Panc1 (cell line): ENCODE data around the gene GIMAP2. TPM values are rescaled to one million over a fixed set of nuclear protein-coding genes. Genes with fewer than 3 reads are reported as not detected.

Source experiments
- ATAC-seq: fragments of 200-7000 bp; cut with Tn5 transposase; 2 replicates; pipeline ENCODE4 v1.9.1; 2020; ENCODE audit warnings: mild to moderate bottlenecking, moderate library complexity
- BruUV-seq: library from RNA; stranded (reverse); fragments of 400-500 nt; replicated peaks from 2 replicates; lab custom pipeline; 2021; lab: Mats Ljungman, UMichigan
- CTCF ChIA-PET: fragments of 300-600 bp; sonication (Branson Sonifier 250); formaldehyde crosslinking; loops from one replicate; lab custom pipeline; 2022; ENCODE audit warnings: antibody characterized with exemption; lab: Charles Lee
- POLR2A ChIA-PET: fragments of 300-600 bp; sonication (Branson Sonifier 250); formaldehyde crosslinking; loops from one replicate; lab custom pipeline; 2022; ENCODE audit warnings: antibody characterized with exemption; lab: Charles Lee
- DNase-seq: peaks from one replicate; pipeline ENCODE4 v3.0.0-alpha.2; 2010; ENCODE audit warnings: low read depth, low spot score
- H3K27ac ChIP-seq: 2 replicates; pipeline ENCODE4 v1.5.1; 2011; ENCODE audit warnings: mild to moderate bottlenecking, low read length, inconsistent platforms
- H3K27me3 ChIP-seq: fragments of 200-500 bp; sonication (Bioruptor generic); 2 replicates; pipeline ENCODE4 v1.6.0; 2014; ENCODE audit warnings: low read length, inconsistent platforms; ENCODE audit not compliant: control insufficient read depth, insufficient read depth
- H3K36me3 ChIP-seq: fragments of 200-500 bp; sonication (Bioruptor generic); 2 replicates; pipeline ENCODE4 v1.5.1; 2014; ENCODE audit warnings: inconsistent platforms, mild to moderate bottlenecking, low read length, moderate library complexity; ENCODE audit not compliant: control insufficient read depth, insufficient read depth
- H3K4me1 ChIP-seq: 2 replicates; pipeline ENCODE4 v1.5.1; 2011; ENCODE audit warnings: inconsistent platforms, mild to moderate bottlenecking, low read length, moderate library complexity; ENCODE audit not compliant: control insufficient read depth, insufficient read depth
- H3K4me3 ChIP-seq, 2 experiments: 2 replicates each; pipeline ENCODE4 v1.5.1; 2011 to 2012; ENCODE audit warnings: low read depth in 2 of 2, low read length in 2 of 2, mild to moderate bottlenecking in 2 of 2, inconsistent platforms in 1 of 2, moderate library complexity in 1 of 2
- H3K9me3 ChIP-seq: fragments of 200-500 bp; sonication (Bioruptor generic); 2 replicates; pipeline ENCODE4 v1.5.1; 2014; ENCODE audit warnings: low read depth, mild to moderate bottlenecking, inconsistent platforms, low read length, moderate library complexity; ENCODE audit not compliant: control insufficient read depth, insufficient read depth
- CTCF ChIP-seq: fragments of 450-650 bp; IDR thresholded peaks from 2 replicates; pipeline ENCODE4 v1.5.1; 2017; ENCODE audit warnings: mild to moderate bottlenecking
- POLR2AphosphoS5 ChIP-seq: IDR thresholded peaks from 2 replicates; pipeline ENCODE4 v1.6.1; 2012; ENCODE audit warnings: mild to moderate bottlenecking, low read depth, low read length, moderate library complexity
- SIN3A ChIP-seq: IDR thresholded peaks from 2 replicates; pipeline ENCODE4 v1.6.1; 2012; ENCODE audit warnings: low read depth, mild to moderate bottlenecking, low read length, moderate library complexity, borderline replicate concordance; ENCODE audit not compliant: insufficient read depth
- TCF7L2 ChIP-seq: IDR thresholded peaks from 2 replicates; pipeline ENCODE4 v1.6.1; 2011; ENCODE audit warnings: mild to moderate bottlenecking, low read depth, low read length, inconsistent platforms
- in situ Hi-C: cut with HindIII; loops from 2 replicates; pipeline ENCODE4 v1.10.0; 2016; ENCODE audit warnings: low sequenced_read_pairs, low pct_unique_long_range_greater_than_20kb
- intact Hi-C: fragments of 100-400 bp; cut with micrococcal nuclease; formaldehyde crosslinking; loops from one replicate; pipeline ENCODE4 v1.10.0; 2022; ENCODE audit not compliant: unreplicated experiment
- total RNA-seq: library from RNA; stranded (reverse); gene quantifications from one replicate; pipeline ENCODE4 v1.2.1, GENCODE V29; 2021; ENCODE audit not compliant: unreplicated experiment
- TF ChIP-seq, protein P1 (sequence below), 2 experiments: IDR thresholded peaks; 2 replicates each; pipeline ENCODE4 v1.6.1; 2011 to 2012; ENCODE audit warnings: low read depth in 2 of 2, control low read depth in 1 of 2, low read length in 1 of 2, mild to moderate bottlenecking in 1 of 2, moderate library complexity in 1 of 2; ENCODE audit not compliant: insufficient read depth in 1 of 2

GIMAP2 gene
- total RNA-seq, 1 experiment from 2014 or later = 1.5 TPM

DNA sequence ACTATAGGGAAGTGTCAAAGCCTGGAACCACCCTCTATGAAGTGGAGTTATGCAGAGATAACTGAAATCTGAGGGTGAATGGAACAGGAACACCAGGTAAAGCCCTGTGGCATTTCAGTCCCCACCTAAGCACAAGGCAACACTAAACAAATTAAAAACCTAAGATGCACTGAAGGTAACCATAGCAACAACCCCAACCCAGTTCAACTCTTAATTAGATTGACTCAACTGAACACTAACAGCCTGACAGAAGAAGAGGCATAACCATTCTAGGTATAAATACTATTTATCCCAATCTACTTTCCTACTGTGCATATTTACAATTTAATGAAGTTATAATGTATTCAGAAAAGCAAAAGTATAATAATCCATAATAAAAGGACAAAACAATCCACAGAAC is 42.5 kb downstream of the GIMAP2 start:
- intact Hi-C loops (no loop called here), in situ Hi-C loops (no loop called here)
- ATAC-seq = no peak
- TF ChIP-seq TCF7L2 (no peak), SIN3A (no peak), POLR2AphosphoS5 (no peak), CTCF (no peak)
- TF ChIP-seq, protein P1, sequence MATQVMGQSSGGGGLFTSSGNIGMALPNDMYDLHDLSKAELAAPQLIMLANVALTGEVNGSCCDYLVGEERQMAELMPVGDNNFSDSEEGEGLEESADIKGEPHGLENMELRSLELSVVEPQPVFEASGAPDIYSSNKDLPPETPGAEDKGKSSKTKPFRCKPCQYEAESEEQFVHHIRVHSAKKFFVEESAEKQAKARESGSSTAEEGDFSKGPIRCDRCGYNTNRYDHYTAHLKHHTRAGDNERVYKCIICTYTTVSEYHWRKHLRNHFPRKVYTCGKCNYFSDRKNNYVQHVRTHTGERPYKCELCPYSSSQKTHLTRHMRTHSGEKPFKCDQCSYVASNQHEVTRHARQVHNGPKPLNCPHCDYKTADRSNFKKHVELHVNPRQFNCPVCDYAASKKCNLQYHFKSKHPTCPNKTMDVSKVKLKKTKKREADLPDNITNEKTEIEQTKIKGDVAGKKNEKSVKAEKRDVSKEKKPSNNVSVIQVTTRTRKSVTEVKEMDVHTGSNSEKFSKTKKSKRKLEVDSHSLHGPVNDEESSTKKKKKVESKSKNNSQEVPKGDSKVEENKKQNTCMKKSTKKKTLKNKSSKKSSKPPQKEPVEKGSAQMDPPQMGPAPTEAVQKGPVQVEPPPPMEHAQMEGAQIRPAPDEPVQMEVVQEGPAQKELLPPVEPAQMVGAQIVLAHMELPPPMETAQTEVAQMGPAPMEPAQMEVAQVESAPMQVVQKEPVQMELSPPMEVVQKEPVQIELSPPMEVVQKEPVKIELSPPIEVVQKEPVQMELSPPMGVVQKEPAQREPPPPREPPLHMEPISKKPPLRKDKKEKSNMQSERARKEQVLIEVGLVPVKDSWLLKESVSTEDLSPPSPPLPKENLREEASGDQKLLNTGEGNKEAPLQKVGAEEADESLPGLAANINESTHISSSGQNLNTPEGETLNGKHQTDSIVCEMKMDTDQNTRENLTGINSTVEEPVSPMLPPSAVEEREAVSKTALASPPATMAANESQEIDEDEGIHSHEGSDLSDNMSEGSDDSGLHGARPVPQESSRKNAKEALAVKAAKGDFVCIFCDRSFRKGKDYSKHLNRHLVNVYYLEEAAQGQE (IDR thresholded peaks at IDR 0.05; ENCODE audit: insufficient read depth in 1 of 2, low read depth in 2 of 2, low read length in 1 of 2) = no peak
- Histone ChIP-seq H3K36me3 (no peaks in the 10 kb centered on the region), H3K9me3 (peaks cover 4% of the 10 kb centered on the region; the same call in 1 of the 2 replicates), H3K27me3 (no peaks in the 10 kb centered on the region; the same call in 1 of the 2 replicates), H3K4me1 (no peaks in the 10 kb centered on the region), H3K4me3 (no peak overlapping the region), H3K27ac (no peak overlapping the region)
- ChIA-PET CTCF (no interaction called here), POLR2A (no interaction called here)
- DNase-seq = no peak
- BruUV-seq = no TSS peak

- no peak overlapping the region for H3K4me3 ChIP-seq
- H3K4me1 ChIP-seq = no peaks in the 10 kb centered on the region
- intact Hi-C loops (no loop called here), in situ Hi-C loops (no loop called here)
- ChIA-PET POLR2A (no interaction called here), CTCF (no interaction called here)
- H3K27me3 ChIP-seq = no peaks in the 10 kb centered on the region; the same call in 1 of the 2 replicates
- H3K36me3 ChIP-seq = no peaks in the 10 kb centered on the region
- ATAC-seq (no peak), DNase-seq (no peak)
- no peak for TF ChIP-seq TCF7L2
- TF ChIP-seq, protein P1 (IDR thresholded peaks at IDR 0.05; ENCODE audit: insufficient read depth in 1 of 2, low read depth in 2 of 2, low read length in 1 of 2) = no peak
- TF ChIP-seq CTCF = no peak
- TF ChIP-seq SIN3A = no peak
- H3K9me3 ChIP-seq = peaks cover 4% of the 10 kb centered on the region; the same call in 1 of the 2 replicates
- no TSS peak for BruUV-seq
- no peak overlapping the region for H3K27ac ChIP-seq
These were observed 43.1 kb downstream of the GIMAP2 start for GRCh38 chr7:150728609-150729008.
